ENCODE results near the gene CMC2.

Gene CMC2

GRCh38 chr16:80931801-80932707, 74.6 kb downstream of the CMC2 start:
- DNase-seq (ENCODE audit: low read depth) = no peak

- no peak for DNase-seq (ENCODE audit: low read depth)
These were observed 82.2 kb downstream of the CMC2 start for GRCh38 chr16:80924372-80924978.

DNA sequence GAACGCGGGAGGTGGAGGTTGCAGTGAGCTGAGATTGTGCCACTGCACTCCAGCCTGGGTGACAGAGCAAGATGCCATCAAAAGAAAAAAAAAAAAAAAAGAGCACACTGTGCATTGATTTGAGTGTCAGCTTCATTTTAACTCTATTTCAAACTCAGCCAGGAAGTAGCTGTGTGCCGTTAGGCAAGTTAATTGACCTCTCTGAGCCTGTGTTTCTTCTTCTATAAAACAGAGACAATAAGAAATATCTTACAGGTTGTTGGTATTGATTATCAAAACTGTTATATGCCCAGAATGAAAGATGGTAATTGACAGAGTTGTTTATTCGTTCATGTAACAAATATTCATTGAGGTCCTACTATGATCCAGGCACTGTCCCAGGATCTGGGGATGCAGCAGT, 83.3 kb downstream of the CMC2 start:
- no peak for DNase-seq (ENCODE audit: low read depth)
